CD14-positive monocyte (primary cell): ENCODE measurements around the gene ACACB. TPM values are rescaled to one million over a fixed set of nuclear protein-coding genes. Genes with fewer than 3 reads are reported as not detected.

Experiments used
- DNase-seq, 3 donors: peaks; one replicate each; pipeline ENCODE4 v3.0.0-alpha.2; 2011 to 2022
- H2AFZ ChIP-seq: 2 replicates; pipeline ENCODE4 v1.6.0; 2012; ENCODE audit warnings: mild to moderate bottlenecking, low read depth, low read length, inconsistent platforms; ENCODE audit not compliant: insufficient read depth, poor library complexity, severe bottlenecking
- H3K27ac ChIP-seq, 2 donors: 1 replicate in 1 of 2; 2 replicates in 1 of 2; pipeline ENCODE4 v1.5.1; 2012 to 2013; ENCODE audit warnings: low read length in 2 of 2, control low read depth in 1 of 2, inconsistent platforms in 1 of 2, low read depth in 1 of 2, mild to moderate bottlenecking in 1 of 2
- H3K27me3 ChIP-seq, 2 donors: one replicate each; pipeline versions ENCODE4 v1.6.0 to v1.6.1; 2011 to 2013; ENCODE audit warnings: low read length in 2 of 2; ENCODE audit not compliant: control insufficient read depth in 2 of 2, insufficient read depth in 2 of 2
- H3K36me3 ChIP-seq, 2 donors: replicated peaks in 1 of 2; 1 replicate in 1 of 2; 2 replicates in 1 of 2; pipeline versions ENCODE4 v1.5.1 to v1.6.1; 2012 to 2013; ENCODE audit warnings: low read length in 2 of 2, control low read depth in 1 of 2, inconsistent platforms in 1 of 2, mild to moderate bottlenecking in 1 of 2; ENCODE audit not compliant: insufficient read depth in 2 of 2, control insufficient read depth in 1 of 2
- H3K4me1 ChIP-seq, 2 donors: 1 replicate in 1 of 2; 2 replicates in 1 of 2; pipeline versions ENCODE4 v1.5.1 to v1.6.1; 2012 to 2013; ENCODE audit warnings: low read length in 2 of 2, control low read depth in 1 of 2, inconsistent platforms in 1 of 2, mild to moderate bottlenecking in 1 of 2, moderate library complexity in 1 of 2; ENCODE audit not compliant: insufficient read depth in 2 of 2, control insufficient read depth in 1 of 2
- H3K4me2 ChIP-seq: replicated peaks from 2 replicates; pipeline ENCODE3; 2012; ENCODE audit warnings: low read length, moderate library complexity, mild to moderate bottlenecking; ENCODE audit not compliant: poor library complexity, severe bottlenecking; ENCODE audit errors: extremely low read depth
- H3K4me3 ChIP-seq, 3 experiments: fragments of 200-600 bp in 1 of 3; sonication (generic) in 1 of 3; replicated peaks in 1 of 3; 1 replicate in 2 of 3; 2 replicates in 1 of 3; pipeline ENCODE4 v1.5.1; 2011 to 2013; ENCODE audit warnings: low read length in 3 of 3, mild to moderate bottlenecking in 3 of 3, control low read depth in 2 of 3, low read depth in 2 of 3, inconsistent platforms in 1 of 3, moderate library complexity in 1 of 3
- H3K79me2 ChIP-seq: 2 replicates; pipeline ENCODE4 v1.6.0; 2012; ENCODE audit warnings: mild to moderate bottlenecking, control low read depth, inconsistent platforms, low read length, moderate library complexity; ENCODE audit not compliant: insufficient read depth
- H3K9ac ChIP-seq: 2 replicates; pipeline ENCODE4 v1.6.0; 2017; ENCODE audit warnings: low read length, mild to moderate bottlenecking; ENCODE audit not compliant: insufficient read depth, poor library complexity, severe bottlenecking
- H3K9me3 ChIP-seq, 2 donors: replicated peaks in 1 of 2; 1 replicate in 1 of 2; 2 replicates in 1 of 2; pipeline versions ENCODE4 v1.5.1 to v1.6.1; 2012 to 2013; ENCODE audit warnings: low read length in 2 of 2, control low read depth in 1 of 2; ENCODE audit not compliant: control insufficient read depth in 1 of 2, insufficient read depth in 1 of 2
- H4K20me1 ChIP-seq: 2 replicates; pipeline ENCODE4 v1.6.0; 2012; ENCODE audit warnings: mild to moderate bottlenecking, low read length, control low read depth, moderate library complexity; ENCODE audit not compliant: insufficient read depth
- H3K27ac Mint-ChIP-seq, 7 donors: one replicate each; pipeline ENCODE4 v1.8.0; 2020; ENCODE audit warnings: mild to moderate bottlenecking in 7 of 7, mixed read lengths in 7 of 7, moderate library complexity in 6 of 7, inconsistent platforms in 2 of 7
- H3K27me3 Mint-ChIP-seq, 3 donors: one replicate each; pipeline ENCODE4 v1.8.0; 2021 to 2022; ENCODE audit warnings: low read depth in 3 of 3, mild to moderate bottlenecking in 3 of 3, mixed read lengths in 3 of 3, moderate library complexity in 3 of 3, inconsistent platforms in 1 of 3
- H3K36me3 Mint-ChIP-seq, 2 donors: one replicate each; pipeline ENCODE4 v1.8.0; 2020; ENCODE audit warnings: mixed read lengths in 2 of 2, inconsistent platforms in 1 of 2, mild to moderate bottlenecking in 1 of 2
- H3K4me1 Mint-ChIP-seq: one replicate; pipeline ENCODE4 v1.8.0; 2020; ENCODE audit warnings: mild to moderate bottlenecking, mixed read lengths
- H3K4me3 Mint-ChIP-seq, 2 donors: one replicate each; pipeline ENCODE4 v1.8.0; 2020; ENCODE audit warnings: mild to moderate bottlenecking in 2 of 2, mixed read lengths in 2 of 2, moderate library complexity in 1 of 2
- H3K9me3 Mint-ChIP-seq, 7 donors: one replicate each; pipeline ENCODE4 v1.8.0; 2020 to 2022; ENCODE audit warnings: mixed read lengths in 7 of 7, mild to moderate bottlenecking in 6 of 7, moderate library complexity in 6 of 7, inconsistent platforms in 2 of 7
- CTCF ChIP-seq: fragments of 200-600 bp; IDR thresholded peaks from one replicate; pipeline ENCODE4 v1.8.0; 2022; ENCODE audit warnings: antibody characterized with exemption, mild to moderate bottlenecking
- WGBS: methylation state at CpG from one replicate; pipeline ENCODE4 v1.1.5; 2013; ENCODE audit warnings: missing lambda C conversion rate; ENCODE audit not compliant: insufficient coverage; 5-methylcytosine and 5-hydroxymethylcytosine counted together
- intact Hi-C, 2 donors: fragments of 100-400 bp; cut with micrococcal nuclease; formaldehyde crosslinking; loops; one replicate each; pipeline versions ENCODE4 v1.15.0 to v1.15.1; 2023
- polyA plus RNA-seq, 3 donors: library from polyadenylated mRNA; depleted of rRNA in 1 of 3; unstranded in 2 of 3; stranded (reverse) in 1 of 3; fragments of 300-500 nt in 2 of 3; fragments of >200 nt in 1 of 3; fragmentation: Illumina TruSeq in 2 of 3; gene quantifications; 1 replicate in 2 of 3; 2 replicates in 1 of 3; pipeline ENCODE4 v1.2.3, GENCODE V29; 2012 to 2021

Gene ACACB
- polyA plus RNA-seq, 3 donors, result 0.14 to 5.0 (median 1.9) TPM

- Histone ChIP-seq H3K36me3 (no peaks in the 10 kb centered on the region), H4K20me1 (no peaks in the 10 kb centered on the region), H3K27me3 (peaks cover 46 to 69% of the 10 kb centered on the region in 2 donors), H2AFZ (no peak within 1 kb of the TSS), H3K79me2 (no peaks in the 10 kb centered on the region), H3K4me1 (peaks cover 0 to 7% of the 10 kb centered on the region in 2 donors), H3K27ac (no peak within 1 kb of the TSS), H3K4me2 (peak within 1 kb of the TSS; percentile 62), H3K9me3 (peaks cover 0 to 8% of the 10 kb centered on the region in 2 donors), H3K9ac (no peak within 1 kb of the TSS), H3K4me3 (peak within 1 kb of the TSS in 1 of 3 experiments; percentile 35)
- H3K27ac Mint-ChIP-seq, result no peak within 1 kb of the TSS
- H3K27me3 Mint-ChIP-seq, result peaks cover 72 to 86% (median 81%) of the 10 kb centered on the region in 3 donors
- H3K4me3 Mint-ChIP-seq, result peak within 1 kb of the TSS; percentile 73 to 95
- H3K4me1 Mint-ChIP-seq, result peaks cover 14% of the 10 kb centered on the region
- no peak for DNase-seq
- peaks cover 0 to 9% (median 3%) of the 10 kb centered on the region in 7 donors for H3K9me3 Mint-ChIP-seq
- intact Hi-C loops, result no loop called here
- peaks cover 0 to 5% of the 10 kb centered on the region in 2 donors for H3K36me3 Mint-ChIP-seq
- no peak for TF ChIP-seq CTCF
- WGBS, result under 1% methylated on average over 23 of the region's 43 CpGs
Observed at GRCh38 chr12:109308534-109309380, 192.4 kb downstream of the ACACB start, which contains the start of gene FOXN4. FOXN4 (minus strand) TSS chr12:109309284; CDS start chr12:109308321, 963 bp downstream.

GRCh38 chr12:109309381-109310246 lies 193.2 kb downstream of the ACACB start:
- intact Hi-C loops, result no loop called here
- H3K27ac ChIP-seq, result no peak overlapping the region
- peak overlapping the region in 1 of 3 experiments; percentile 35 for H3K4me3 ChIP-seq
- no peaks in the 10 kb centered on the region for H3K79me2 ChIP-seq
- H3K4me2 ChIP-seq, result peak overlapping the region; percentile 62
- no peaks in the 10 kb centered on the region for H4K20me1 ChIP-seq
- no peak for DNase-seq
- Mint-ChIP-seq H3K27ac (no peak overlapping the region), H3K4me3 (peak overlapping the region; percentile 73 to 95), H3K4me1 (peaks cover 14% of the 10 kb centered on the region), H3K36me3 (peaks cover 0 to 5% of the 10 kb centered on the region in 2 donors), H3K27me3 (peaks cover 69 to 88% (median 80%) of the 10 kb centered on the region in 3 donors), H3K9me3 (peaks cover 0 to 9% (median 3%) of the 10 kb centered on the region in 7 donors)
- H2AFZ ChIP-seq, result no peak overlapping the region
- H3K9me3 ChIP-seq, result peaks cover 0 to 8% of the 10 kb centered on the region in 2 donors
- WGBS, result under 1% methylated on average over 85 of the region's 99 CpGs
- H3K4me1 ChIP-seq, result peaks cover 0 to 7% of the 10 kb centered on the region in 2 donors
- TF ChIP-seq CTCF, result no peak
- peaks cover 46 to 70% of the 10 kb centered on the region in 2 donors for H3K27me3 ChIP-seq
- H3K9ac ChIP-seq, result no peak overlapping the region
- H3K36me3 ChIP-seq, result no peaks in the 10 kb centered on the region
